Keratinocyte (primary cell): Measurements from ENCODE around the gene CEMP1.

Source experiments
- CTCF ChIP-seq, 3 experiments: IDR thresholded peaks in 1 of 3; conservative IDR thresholded peaks in 1 of 3; optimal IDR thresholded peaks in 1 of 3; 2 replicates in 2 of 3; 3 replicates in 1 of 3; pipeline versions ENCODE3 to v1.5.1; 2011; ENCODE audit warnings: low read length in 3 of 3, mild to moderate bottlenecking in 3 of 3, moderate library complexity in 2 of 3, control low read depth in 1 of 3, inconsistent platforms in 1 of 3; ENCODE audit not compliant: insufficient read depth in 2 of 3; ENCODE audit errors: extremely low read depth in 1 of 3
- EZH2 ChIP-seq: IDR thresholded peaks from one replicate; pipeline ENCODE4 v1.6.1; 2012; ENCODE audit warnings: inconsistent platforms, mild to moderate bottlenecking, low read length, moderate library complexity

GRCh38 chr16:2516391-2517240 lies 14.6 kb downstream of the CEMP1 start:
- TF ChIP-seq CTCF (optimal IDR thresholded peaks at IDR 0.05 in 1 of 3, IDR thresholded peaks at IDR 0.05 in 1 of 3, conservative IDR thresholded peaks at IDR 0.05 in 1 of 3; ENCODE audit: extremely low read depth in 1 of 3, insufficient read depth in 2 of 3, low read length in 3 of 3) (no peak), EZH2 (no peak)
